K562 (cell line): ENCODE results near the gene SLC6A4. TPM values are rescaled to one million over a fixed set of nuclear protein-coding genes. Genes with fewer than 3 reads are reported as not detected.

Experiments used
- ATAC-seq: fragments of 200-7000 bp; cut with Tn5 transposase; 3 replicates; pipeline ENCODE4 v1.9.1; 2020; ENCODE audit warnings: moderate library complexity
- BruUV-seq: library from RNA; stranded (reverse); fragments of 400-500 nt; replicated peaks from 2 replicates; lab custom pipeline; 2021; lab: Mats Ljungman, UMichigan
- CTCF ChIA-PET: fragments of 300-600 bp; formaldehyde crosslinking; extraction: SDS; loops from one replicate; lab custom pipeline; 2021; ENCODE audit warnings: low intra/inter-chr PET ratio; lab: Yijun Ruan, JAX
- POLR2A ChIA-PET: fragments of 300-600, 350-650 bp; sonication (Branson Sonifier 250); formaldehyde crosslinking; extraction: SDS; loops from one replicate; lab custom pipeline; 2021; ENCODE audit warnings: antibody characterized with exemption, inconsistent platforms; lab: Yijun Ruan, JAX
- DNase-seq, 4 experiments: peaks; one replicate each; pipeline versions ENCODE4 v3.0.0 to v3.0.0-alpha.2; 2011 to 2018; ENCODE audit warnings: low spot score in 3 of 4, mixed read lengths in 3 of 4; ENCODE audit errors: extremely low read depth in 1 of 4
- FAIRE-seq: peaks from 2 replicates; lab custom pipeline; 2011; peaks lifted over from hg19 to GRCh38; lab: Jason Lieb, UNC
- H2AFZ ChIP-seq: 2 replicates; pipeline ENCODE4 v1.6.0; 2011; ENCODE audit warnings: low read depth, low read length, control low read depth, inconsistent platforms
- H3K27ac ChIP-seq: fragments of 200-600 bp; 3 replicates; pipeline ENCODE4 v1.8.0; 2011; ENCODE audit warnings: low read depth, mild to moderate bottlenecking, control low read depth, inconsistent platforms, low read length, moderate library complexity, mixed read lengths; ENCODE audit errors: extremely low read depth
- H3K27me3 ChIP-seq, 2 experiments: fragments of 300-600 bp in 1 of 2; 2 replicates in 1 of 2; 3 replicates in 1 of 2; pipeline versions ENCODE4 v1.6.0 to v1.8.0; 2011; ENCODE audit warnings: inconsistent platforms in 2 of 2, low read length in 2 of 2, mild to moderate bottlenecking in 1 of 2, mixed read lengths in 1 of 2, moderate library complexity in 1 of 2; ENCODE audit not compliant: control insufficient read depth in 2 of 2, insufficient read depth in 2 of 2
- H3K36me3 ChIP-seq: fragments of 300-600 bp; 3 replicates; pipeline ENCODE4 v1.8.0; 2011; ENCODE audit warnings: mild to moderate bottlenecking, low read length, inconsistent platforms; ENCODE audit not compliant: control insufficient read depth, insufficient read depth
- H3K4me1 ChIP-seq, 2 experiments: fragments of 200-600 bp in 1 of 2; replicated peaks in 1 of 2; 2 replicates in 1 of 2; 3 replicates in 1 of 2; pipeline versions ENCODE4 v1.5.1 to v1.8.0; 2011; ENCODE audit warnings: inconsistent platforms in 2 of 2, low read length in 2 of 2, mild to moderate bottlenecking in 1 of 2, mixed read lengths in 1 of 2, moderate library complexity in 1 of 2; ENCODE audit not compliant: control insufficient read depth in 2 of 2, insufficient read depth in 2 of 2
- H3K4me2 ChIP-seq: 2 replicates; pipeline ENCODE4 v1.6.1; 2011; ENCODE audit warnings: low read length, control low read depth, inconsistent platforms, mixed read lengths; ENCODE audit not compliant: insufficient read depth
- H3K4me3 ChIP-seq: fragments of 200-600 bp; sonication (generic), shearing (Covaris generic); 2 replicates; pipeline ENCODE4 v1.5.1; 2016; ENCODE audit warnings: control low read depth, inconsistent platforms
- H3K79me2 ChIP-seq: fragments of 200-600 bp; 3 replicates; pipeline ENCODE4 v1.8.0; 2011; ENCODE audit warnings: low read length, inconsistent platforms; ENCODE audit not compliant: control insufficient read depth, insufficient read depth
- H3K9ac ChIP-seq, 2 experiments: 2 replicates each; pipeline versions ENCODE4 v1.6.0 to v1.6.1; 2011; ENCODE audit warnings: low read depth in 2 of 2, low read length in 2 of 2, control low read depth in 1 of 2, inconsistent platforms in 1 of 2, mild to moderate bottlenecking in 1 of 2, mixed read lengths in 1 of 2; ENCODE audit not compliant: insufficient read depth in 1 of 2
- H3K9me1 ChIP-seq: one replicate; pipeline ENCODE4 v1.6.0; 2011; ENCODE audit warnings: inconsistent platforms, mild to moderate bottlenecking, low read length, moderate library complexity; ENCODE audit not compliant: control insufficient read depth, insufficient read depth
- H3K9me3 ChIP-seq: replicated peaks from 2 replicates; pipeline ENCODE4 v1.5.1; 2011; ENCODE audit warnings: low read depth, low read length, inconsistent platforms; ENCODE audit not compliant: control insufficient read depth, insufficient read depth
- H4K20me1 ChIP-seq: replicated peaks from 2 replicates; pipeline ENCODE4 v1.6.1; 2011; ENCODE audit warnings: low read length, inconsistent platforms, mixed read lengths; ENCODE audit not compliant: control insufficient read depth, insufficient read depth
- EP300 ChIP-seq: IDR thresholded peaks from 2 replicates; pipeline ENCODE4 v1.6.1; 2012; ENCODE audit warnings: low read length, improper control_type of control experiment
- FOSL1 ChIP-seq: fragments of 200-800 bp; sonication (Bioruptor generic); conservative IDR thresholded peaks from 2 replicates; pipeline ENCODE4 v1.6.1; 2016; ENCODE audit warnings: missing genetic modification characterization, missing compliant biosample characterization
- GABPB2 ChIP-seq: fragments of 250-450 bp; sonication (Bioruptor Pico); conservative IDR thresholded peaks from 2 replicates; pipeline ENCODE4 v1.5.1; 2021; ENCODE audit warnings: mild to moderate bottlenecking
- JUND ChIP-seq, 2 experiments: IDR thresholded peaks; 2 replicates in 1 of 2; 3 replicates in 1 of 2; pipeline ENCODE4 v1.6.1; 2011; ENCODE audit warnings: borderline replicate concordance in 2 of 2, low read depth in 2 of 2, low read length in 2 of 2, improper control_type of control experiment in 1 of 2, missing biosample characterization in 1 of 2, missing genetic modification characterization in 1 of 2, missing genetic modification reagents in 1 of 2
- MAFG ChIP-seq: fragments of 450-650 bp; conservative IDR thresholded peaks from 2 replicates; pipeline ENCODE4 v1.6.1; 2016; ENCODE audit warnings: missing genetic modification characterization, missing compliant biosample characterization
- MEF2D ChIP-seq: conservative IDR thresholded peaks from 2 replicates; pipeline ENCODE4 v1.6.1; 2016; ENCODE audit warnings: low read depth, missing genetic modification characterization, missing compliant biosample characterization
- MYC ChIP-seq, 2 experiments: fragments of 250-450 bp in 1 of 2; sonication (Bioruptor Pico) in 1 of 2; IDR thresholded peaks; 2 replicates each; pipeline versions ENCODE4 v1.5.1 to v1.6.1; 2012 to 2021; ENCODE audit warnings: low read depth in 2 of 2, borderline replicate concordance in 1 of 2, improper control_type of control experiment in 1 of 2, low read length in 1 of 2, mild to moderate bottlenecking in 1 of 2, moderate library complexity in 1 of 2
- NFIX ChIP-seq: fragments of 250-450 bp; sonication (Bioruptor Pico); IDR thresholded peaks from 2 replicates; pipeline ENCODE4 v1.4.0; 2020; ENCODE audit warnings: low read depth, mild to moderate bottlenecking, moderate library complexity
- RUNX1 ChIP-seq: sonication (generic); IDR thresholded peaks from 2 replicates; pipeline ENCODE4 v1.6.1; 2016; ENCODE audit warnings: antibody characterized with exemption, low read depth
- STAG1 ChIP-seq: sonication (generic); formaldehyde crosslinking; IDR thresholded peaks from 2 replicates; pipeline ENCODE4 v1.5.0; 2020; ENCODE audit warnings: missing genetic modification reagents, borderline replicate concordance
- TAF7 ChIP-seq: fragments of 450-650 bp; IDR thresholded peaks from 2 replicates; pipeline ENCODE4 v1.6.1; 2016; ENCODE audit warnings: missing genetic modification characterization, missing compliant biosample characterization
- ZNF263 ChIP-seq: sonication (generic); formaldehyde crosslinking; IDR thresholded peaks from 2 replicates; pipeline ENCODE4 v1.8.0; 2022; ENCODE audit warnings: mild to moderate bottlenecking, missing genetic modification reagents, borderline replicate concordance
- ZNF431 ChIP-seq: sonication (generic); formaldehyde crosslinking; IDR thresholded peaks from 2 replicates; pipeline ENCODE4 v1.8.0; 2022; ENCODE audit warnings: mild to moderate bottlenecking, missing genetic modification reagents
- ZNF75A ChIP-seq: fragments of 450-650 bp; formaldehyde crosslinking; IDR thresholded peaks from 2 replicates; pipeline ENCODE4 v1.4.0; 2020; ENCODE audit warnings: mild to moderate bottlenecking
- WGBS: fragments of 100-300 bp; shearing (Covaris generic); methylation state at CpG from one replicate; pipeline ENCODE4 v1.1.6; 2016; ENCODE audit warnings: low coverage, mixed read lengths; ENCODE audit not compliant: insufficient coverage; ENCODE audit errors: missing lambda C conversion rate; 5-methylcytosine and 5-hydroxymethylcytosine counted together
- in situ Hi-C: fragments of 300-500 bp; cut with MboI; formaldehyde crosslinking; loops from 4 replicates; pipeline ENCODE4 v1.15.0; 2018; ENCODE audit warnings: inconsistent platforms, mixed read lengths
- intact Hi-C: fragments of 100-400 bp; cut with micrococcal nuclease; formaldehyde crosslinking; loops from 2 replicates; pipeline ENCODE4 v1.14.2; 2022
- polyA plus RNA-seq, 8 experiments: library from polyadenylated mRNA; depleted of rRNA in 4 of 8; stranded (reverse) in 5 of 8; unstranded in 3 of 8; fragments of >200 nt; fragmentation: Nextera tagmentation in 2 of 8; fragmentation: Illumina TruSeq in 1 of 8; extraction: Ambion mirVana in 2 of 8; extraction: Trizol in 1 of 8; gene quantifications; 2 replicates each; pipeline versions ENCODE4 v1.2.1 to v1.2.3, GENCODE V29; 2011 to 2014; ENCODE audit warnings: inconsistent platforms in 1 of 8, missing spikeins in 1 of 8
- total RNA-seq, 7 experiments: library from RNA; depleted of rRNA in 6 of 7; stranded (reverse); fragments of >200 nt in 6 of 7; fragmentation: Illumina TruSeq in 2 of 7; extraction: Trizol in 2 of 7; gene quantifications; 2 replicates each; pipeline versions ENCODE4 v1.2.1 to v1.2.3, GENCODE V29; 2011 to 2021; ENCODE audit warnings: low replicate concordance in 1 of 7
- TF ChIP-seq, protein P1 (sequence below): fragments of 250-450 bp; sonication (Bioruptor Pico); IDR thresholded peaks from 2 replicates; pipeline ENCODE4 v1.5.0; 2021
- TF ChIP-seq, protein P2 (sequence below): fragments of 450-650 bp; IDR thresholded peaks from 2 replicates; pipeline ENCODE4 v1.6.1; 2016; ENCODE audit warnings: antibody characterized with exemption

Gene SLC6A4
- total and polyA plus RNA-seq, 9 of the 15 experiments (the other 6 are each of a cell fraction or from before 2014, with no cell fraction given) = 0.05 to 0.09 (median 0.07) TPM; not detected in 6

DNA sequence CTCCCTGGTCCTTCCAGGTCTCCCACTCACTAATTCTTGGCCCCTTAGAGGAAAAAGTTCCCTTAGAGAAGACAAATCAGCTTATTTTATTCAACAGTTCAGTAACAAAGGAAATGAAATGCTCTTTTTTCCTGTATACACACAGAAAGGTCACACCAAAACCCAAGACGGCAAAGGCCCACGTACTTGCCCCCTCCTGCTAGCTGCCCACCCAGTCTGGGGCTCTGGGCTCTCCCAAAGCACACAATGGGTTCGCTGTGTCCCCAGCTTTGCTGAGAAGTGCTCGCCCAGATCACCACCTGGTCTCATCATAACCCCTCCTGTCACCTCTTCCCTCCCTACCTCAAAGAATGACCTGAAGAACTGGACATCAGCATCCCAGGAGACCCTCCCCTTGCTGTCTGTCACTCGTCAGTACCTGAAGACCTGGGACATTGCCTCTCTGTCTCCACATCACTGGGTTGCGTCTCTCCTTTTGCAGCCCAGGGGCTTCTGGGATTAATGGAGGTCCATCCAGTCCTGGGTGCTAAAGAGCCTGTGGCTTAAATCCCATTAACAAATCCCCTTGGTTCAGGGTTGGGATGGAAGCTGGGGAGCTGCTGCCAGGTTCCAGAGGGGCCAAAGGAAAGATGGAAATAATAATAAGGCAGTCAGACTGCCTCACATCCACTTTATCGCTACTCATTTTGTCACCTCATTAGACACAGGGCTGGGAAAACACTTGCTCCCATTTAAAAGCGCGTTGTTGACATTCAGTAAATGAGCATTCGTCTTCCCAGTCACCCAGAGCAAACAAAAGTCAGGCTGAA is 3.3 kb downstream of the SLC6A4 start (continued):
- TF ChIP-seq ZNF263 (CRISPR knock-in tag) (no peak), MEF2D (tag) (no peak)
- TF ChIP-seq, protein P1, sequence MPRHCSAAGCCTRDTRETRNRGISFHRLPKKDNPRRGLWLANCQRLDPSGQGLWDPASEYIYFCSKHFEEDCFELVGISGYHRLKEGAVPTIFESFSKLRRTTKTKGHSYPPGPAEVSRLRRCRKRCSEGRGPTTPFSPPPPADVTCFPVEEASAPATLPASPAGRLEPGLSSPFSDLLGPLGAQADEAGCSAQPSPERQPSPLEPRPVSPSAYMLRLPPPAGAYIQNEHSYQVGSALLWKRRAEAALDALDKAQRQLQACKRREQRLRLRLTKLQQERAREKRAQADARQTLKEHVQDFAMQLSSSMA (CRISPR knock-in tag) = no peak

DNA sequence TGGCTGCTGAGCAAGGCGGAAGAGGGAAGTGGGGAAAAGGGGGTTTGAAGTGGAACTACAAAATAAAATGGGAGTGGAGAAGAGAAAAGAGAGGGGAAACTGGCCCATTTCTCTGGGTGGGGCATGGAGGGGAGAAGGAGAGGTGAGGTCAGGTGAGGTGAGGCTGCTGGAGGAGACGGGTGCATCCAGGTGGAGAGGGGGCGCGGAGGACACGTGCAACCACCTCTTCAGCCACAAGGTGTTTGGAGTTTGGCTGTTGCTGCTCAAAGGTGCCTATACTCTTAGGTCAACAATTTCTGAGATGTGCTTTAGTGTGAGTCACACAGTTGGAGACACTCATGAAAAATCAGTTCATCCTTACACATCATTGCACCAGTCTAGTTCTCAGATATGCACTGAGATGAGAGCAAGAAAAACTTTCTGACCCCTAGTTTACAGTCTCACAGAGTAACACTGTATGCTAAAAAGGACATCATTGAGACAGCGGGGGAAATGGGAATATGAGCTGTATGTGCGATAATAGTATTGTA is 4.8 kb downstream of the SLC6A4 start:
- POLR2A ChIA-PET = interaction anchor here (2.2 kb wide), 1 partner anchor 8 kb away, joined by 12 read pairs; no protein-coding TSS in a partner anchor
- in situ Hi-C loops = no loop called here
- 22% methylated on average over 7 of the region's 7 CpGs for WGBS
- intact Hi-C loops = no loop called here
- H2AFZ ChIP-seq = no peak overlapping the region
- H3K79me2 ChIP-seq = no peaks in the 10 kb centered on the region
- H3K27me3 ChIP-seq = peaks cover 47 to 60% of the 10 kb centered on the region in 2 experiments
- FAIRE-seq = no peak
- H3K9me3 ChIP-seq = no peaks in the 10 kb centered on the region
- peaks cover 0 to 8% of the 10 kb centered on the region in 2 experiments; a peak in 2 of 5 replicates for H3K4me1 ChIP-seq
- no peak overlapping the region for H3K9ac ChIP-seq
- no peak for DNase-seq
- no peaks in the 10 kb centered on the region for H3K9me1 ChIP-seq
- no peak overlapping the region for H3K27ac ChIP-seq
- CTCF ChIA-PET = no interaction called here
- ATAC-seq = peak; percentile 33; the same call in 2 of the 3 replicates
- no peaks in the 10 kb centered on the region; the same call in 1 of the 2 replicates for H4K20me1 ChIP-seq
- H3K36me3 ChIP-seq = no peaks in the 10 kb centered on the region
- BruUV-seq = no TSS peak
- no peak overlapping the region for H3K4me3 ChIP-seq
- H3K4me2 ChIP-seq = no peak overlapping the region
- TF ChIP-seq JUND (IDR thresholded peaks at IDR 0.05; ENCODE audit: borderline replicate concordance, low read depth, low read length) = peak; percentile 19; the same call in 1 of the 2 replicates
- TF ChIP-seq JUND (tag; IDR thresholded peaks at IDR 0.05; ENCODE audit: borderline replicate concordance, low read depth, low read length) = no peak
- TF ChIP-seq ZNF431 = no peak
- no peak for TF ChIP-seq MYC (IDR thresholded peaks at IDR 0.05; ENCODE audit: low read depth, low read length)
- no peak for TF ChIP-seq MYC (CRISPR knock-in tag; IDR thresholded peaks at IDR 0.05; ENCODE audit: borderline replicate concordance, low read depth)
- TF ChIP-seq, protein P2, sequence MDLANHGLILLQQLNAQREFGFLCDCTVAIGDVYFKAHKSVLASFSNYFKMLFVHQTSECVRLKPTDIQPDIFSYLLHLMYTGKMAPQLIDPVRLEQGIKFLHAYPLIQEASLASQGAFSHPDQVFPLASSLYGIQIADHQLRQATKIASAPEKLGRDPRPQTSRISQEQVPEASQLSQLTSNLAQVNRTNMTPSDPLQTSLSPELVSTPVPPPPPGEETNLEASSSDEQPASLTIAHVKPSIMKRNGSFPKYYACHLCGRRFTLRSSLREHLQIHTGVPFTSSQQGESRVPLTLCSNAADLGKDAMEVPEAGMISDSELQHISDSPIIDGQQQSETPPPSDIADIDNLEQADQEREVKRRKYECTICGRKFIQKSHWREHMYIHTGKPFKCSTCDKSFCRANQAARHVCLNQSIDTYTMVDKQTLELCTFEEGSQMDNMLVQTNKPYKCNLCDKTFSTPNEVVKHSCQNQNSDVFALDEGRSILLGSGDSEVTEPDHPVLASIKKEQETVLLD = no peak
- TF ChIP-seq NFIX = no peak
- 0 out of 2 replicates have a peak, but pooled peaks have one; percentile 24 for TF ChIP-seq FOSL1 (tag)
- TF ChIP-seq ZNF75A (CRISPR knock-in tag) = no peak
- TF ChIP-seq EP300 = no peak
- TF ChIP-seq STAG1 (CRISPR knock-in tag) = no peak
- no peak for TF ChIP-seq GABPB2 (CRISPR knock-in tag)
- no peak for TF ChIP-seq MAFG (tag)
- TF ChIP-seq RUNX1 = no peak
- no peak for TF ChIP-seq TAF7 (tag)
